HEK293 (cell line): ENCODE results near the gene SAP30.

ENCODE experiments used
- CTCF ChIA-PET: fragments of 350-600 bp; formaldehyde crosslinking; extraction: SDS; loops from one replicate; lab custom pipeline; 2021; ENCODE audit warnings: antibody characterized with exemption; lab: Yijun Ruan, JAX
- POLR2A ChIA-PET: fragments of 300-600 bp; formaldehyde crosslinking; extraction: SDS; loops from one replicate; lab custom pipeline; 2020; ENCODE audit warnings: antibody characterized with exemption, inconsistent platforms; lab: Yijun Ruan, JAX
- H3K27ac ChIP-seq: fragments of 200-500 bp; sonication (Bioruptor generic); 2 replicates; pipeline ENCODE4 v1.5.1; 2014; ENCODE audit warnings: low read depth, low read length, control low read depth, inconsistent platforms; ENCODE audit errors: extremely low read depth
- H3K36me3 ChIP-seq, 2 experiments: fragments of 200-500 bp in 1 of 2; sonication (Bioruptor generic) in 1 of 2; 1 replicate in 1 of 2; 2 replicates in 1 of 2; pipeline ENCODE4 v1.5.1; 2014 to 2017; ENCODE audit warnings: inconsistent platforms in 2 of 2, low read length in 2 of 2; ENCODE audit not compliant: control insufficient read depth in 2 of 2, insufficient read depth in 1 of 2
- H3K4me1 ChIP-seq: fragments of 200-500 bp; sonication (Bioruptor generic); 2 replicates; pipeline ENCODE4 v1.5.1; 2014; ENCODE audit warnings: mild to moderate bottlenecking, low read length, inconsistent platforms; ENCODE audit not compliant: control insufficient read depth, insufficient read depth
- H3K4me3 ChIP-seq: 2 replicates; pipeline ENCODE4 v1.5.1; 2011; ENCODE audit warnings: low read depth, mild to moderate bottlenecking, control low read depth, low read length, moderate library complexity
- H3K9me3 ChIP-seq: fragments of 200-500 bp; sonication (Bioruptor generic); 2 replicates; pipeline ENCODE4 v1.5.1; 2014; ENCODE audit warnings: low read depth, low read length, inconsistent platforms; ENCODE audit not compliant: control insufficient read depth, insufficient read depth
- BCL11A ChIP-seq: fragments of 450-650 bp; formaldehyde crosslinking; IDR thresholded peaks from 2 replicates; pipeline ENCODE4 v1.5.1; 2016; ENCODE audit warnings: low read depth, missing biosample characterization, missing genetic modification characterization
- GFI1B ChIP-seq: fragments of 450-650 bp; formaldehyde crosslinking; IDR thresholded peaks from 2 replicates; pipeline ENCODE4 v1.5.1; 2016; ENCODE audit warnings: missing biosample characterization, missing genetic modification characterization
- GLI2 ChIP-seq: fragments of 450-650 bp; formaldehyde crosslinking; IDR thresholded peaks from 2 replicates; pipeline ENCODE4; 2017; ENCODE audit warnings: missing biosample characterization, missing genetic modification characterization, low read depth, borderline replicate concordance
- KLF16 ChIP-seq: fragments of 450-650 bp; formaldehyde crosslinking; IDR thresholded peaks from 2 replicates; pipeline ENCODE4 v1.5.1; 2017; ENCODE audit warnings: missing biosample characterization, missing genetic modification characterization
- SP3 ChIP-seq: fragments of 450-650 bp; formaldehyde crosslinking; IDR thresholded peaks from 2 replicates; pipeline ENCODE4 v1.5.1; 2016; ENCODE audit warnings: missing biosample characterization, missing genetic modification characterization
- ZNF157 ChIP-seq: fragments of 450-650 bp; formaldehyde crosslinking; IDR thresholded peaks from 2 replicates; pipeline ENCODE4 v1.5.1; 2016; ENCODE audit warnings: missing biosample characterization, missing genetic modification characterization
- ZNF24 ChIP-seq: fragments of 450-650 bp; formaldehyde crosslinking; IDR thresholded peaks from 2 replicates; pipeline ENCODE4 v1.5.1; 2016; ENCODE audit warnings: missing biosample characterization, missing genetic modification characterization
- ZNF248 ChIP-seq: fragments of 450-650 bp; formaldehyde crosslinking; IDR thresholded peaks from 2 replicates; pipeline ENCODE4 v1.5.1; 2017; ENCODE audit warnings: missing biosample characterization, missing genetic modification characterization
- ZNF354C ChIP-seq: fragments of 450-650 bp; formaldehyde crosslinking; IDR thresholded peaks from 2 replicates; pipeline ENCODE4 v1.5.1; 2016; ENCODE audit warnings: missing biosample characterization, missing genetic modification characterization, low read depth, borderline replicate concordance
- ZNF366 ChIP-seq: fragments of 450-650 bp; formaldehyde crosslinking; conservative IDR thresholded peaks from 2 replicates; pipeline ENCODE4 v1.5.1; 2016; ENCODE audit warnings: missing biosample characterization, missing genetic modification characterization
- ZNF416 ChIP-seq: fragments of 450-650 bp; formaldehyde crosslinking; IDR thresholded peaks from 2 replicates; pipeline ENCODE4 v1.5.1; 2016; ENCODE audit warnings: missing biosample characterization, missing genetic modification characterization
- ZNF530 ChIP-seq: fragments of 450-650 bp; formaldehyde crosslinking; IDR thresholded peaks from 2 replicates; pipeline ENCODE4 v1.5.1; 2016; ENCODE audit warnings: low read depth, missing biosample characterization, missing genetic modification characterization
- ZNF626 ChIP-seq: fragments of 450-650 bp; sonication (Bioruptor Pico); formaldehyde crosslinking; IDR thresholded peaks from 2 replicates; pipeline ENCODE4 v1.5.1; 2018; ENCODE audit warnings: missing biosample characterization, missing genetic modification characterization, inconsistent platforms
- ZNF701 ChIP-seq: fragments of 450-650 bp; formaldehyde crosslinking; IDR thresholded peaks from 2 replicates; pipeline ENCODE4 v1.5.1; 2016; ENCODE audit warnings: missing biosample characterization, missing genetic modification characterization
- ZNF76 ChIP-seq: fragments of 450-650 bp; formaldehyde crosslinking; IDR thresholded peaks from 2 replicates; pipeline ENCODE4; 2016; ENCODE audit warnings: low read depth, missing biosample characterization, missing genetic modification characterization, borderline replicate concordance
- ZNF791 ChIP-seq: fragments of 450-650 bp; formaldehyde crosslinking; IDR thresholded peaks from 2 replicates; pipeline ENCODE4 v1.5.1; 2016; ENCODE audit warnings: missing biosample characterization, missing genetic modification characterization
- ZNF830 ChIP-seq: fragments of 450-650 bp; IDR thresholded peaks from 2 replicates; pipeline ENCODE4 v1.5.0; 2018; ENCODE audit warnings: missing biosample characterization, missing genetic modification characterization, low read depth, mild to moderate bottlenecking, moderate library complexity
- ZSCAN30 ChIP-seq: fragments of 450-650 bp; IDR thresholded peaks from 2 replicates; pipeline ENCODE4 v1.5.1; 2018; ENCODE audit warnings: missing biosample characterization, mild to moderate bottlenecking, missing genetic modification characterization, moderate library complexity
- TF ChIP-seq, protein P1 (sequence below): fragments of 450-650 bp; formaldehyde crosslinking; conservative IDR thresholded peaks from 2 replicates; pipeline ENCODE4 v1.5.1; 2016; ENCODE audit warnings: low read depth, missing biosample characterization, missing genetic modification characterization
- TF ChIP-seq, protein P2 (sequence below): fragments of 450-650 bp; formaldehyde crosslinking; IDR thresholded peaks from 2 replicates; pipeline ENCODE4 v1.5.1; 2016; ENCODE audit warnings: missing biosample characterization, missing genetic modification characterization
- TF ChIP-seq, protein P3 (sequence below): fragments of 450-650 bp; formaldehyde crosslinking; IDR thresholded peaks from 2 replicates; pipeline ENCODE4 v1.5.1; 2017; ENCODE audit warnings: missing biosample characterization, missing genetic modification characterization
- TF ChIP-seq, protein P4 (sequence below): fragments of 450-650 bp; formaldehyde crosslinking; IDR thresholded peaks from 2 replicates; pipeline ENCODE4 v1.5.1; 2016; ENCODE audit warnings: missing biosample characterization, missing genetic modification characterization

SAP30 gene

DNA sequence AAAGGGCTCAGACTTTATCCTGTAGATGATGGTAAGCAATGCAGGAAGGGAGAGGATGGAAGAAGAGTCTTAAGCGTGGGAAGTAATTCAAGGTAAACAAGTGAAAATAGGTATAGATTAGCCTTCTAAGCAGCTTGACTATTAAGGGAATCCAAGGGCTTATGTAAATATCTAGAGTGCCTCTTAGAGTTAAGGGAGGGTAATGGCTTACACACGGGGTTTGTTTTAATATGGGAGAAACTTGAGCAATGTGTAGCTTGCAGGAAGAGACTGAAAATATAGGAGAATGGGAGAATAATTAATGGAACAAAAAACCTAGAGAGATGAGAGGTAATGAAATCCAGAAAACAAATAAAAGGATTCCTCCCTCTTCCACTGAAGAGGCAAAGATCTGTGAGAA lies 12.8 kb upstream of the SAP30 start:
- H3K9me3 ChIP-seq, result no peaks in the 10 kb centered on the region
- no peaks in the 10 kb centered on the region for H3K4me1 ChIP-seq
- no peak overlapping the region for H3K4me3 ChIP-seq
- POLR2A ChIA-PET, result interaction anchor here (0.8 to 3.0 kb wide), 2 partner anchors 12 to 23 kb away, joined by 3 to 14 read pairs; partner anchors contain the start of gene HMGB2
- no peaks in the 10 kb centered on the region for H3K36me3 ChIP-seq
- H3K27ac ChIP-seq, result no peak overlapping the region
- CTCF ChIA-PET, result interaction anchor here (1.0 to 2.2 kb wide), 2 partner anchors 39 to 56 kb away, joined by 3 to 7 read pairs; no protein-coding TSS in a partner anchor
- no peak for TF ChIP-seq ZNF354C (tag by site-specific recombination)
- no peak for TF ChIP-seq ZNF76 (tag by site-specific recombination)
- TF ChIP-seq SP3 (tag by site-specific recombination), result no peak
- TF ChIP-seq GFI1B (tag by site-specific recombination), result no peak
- no peak for TF ChIP-seq ZSCAN30 (tag by site-specific recombination)
- TF ChIP-seq ZNF366 (tag by site-specific recombination), result no peak
- TF ChIP-seq ZNF791 (tag by site-specific recombination), result no peak
- no peak for TF ChIP-seq ZNF416 (tag by site-specific recombination)
- no peak for TF ChIP-seq BCL11A (tag by site-specific recombination)
- no peak for TF ChIP-seq ZNF157
- no peak for TF ChIP-seq ZNF626 (tag by site-specific recombination)
- TF ChIP-seq KLF16 (tag by site-specific recombination), result no peak
- TF ChIP-seq, protein P1, sequence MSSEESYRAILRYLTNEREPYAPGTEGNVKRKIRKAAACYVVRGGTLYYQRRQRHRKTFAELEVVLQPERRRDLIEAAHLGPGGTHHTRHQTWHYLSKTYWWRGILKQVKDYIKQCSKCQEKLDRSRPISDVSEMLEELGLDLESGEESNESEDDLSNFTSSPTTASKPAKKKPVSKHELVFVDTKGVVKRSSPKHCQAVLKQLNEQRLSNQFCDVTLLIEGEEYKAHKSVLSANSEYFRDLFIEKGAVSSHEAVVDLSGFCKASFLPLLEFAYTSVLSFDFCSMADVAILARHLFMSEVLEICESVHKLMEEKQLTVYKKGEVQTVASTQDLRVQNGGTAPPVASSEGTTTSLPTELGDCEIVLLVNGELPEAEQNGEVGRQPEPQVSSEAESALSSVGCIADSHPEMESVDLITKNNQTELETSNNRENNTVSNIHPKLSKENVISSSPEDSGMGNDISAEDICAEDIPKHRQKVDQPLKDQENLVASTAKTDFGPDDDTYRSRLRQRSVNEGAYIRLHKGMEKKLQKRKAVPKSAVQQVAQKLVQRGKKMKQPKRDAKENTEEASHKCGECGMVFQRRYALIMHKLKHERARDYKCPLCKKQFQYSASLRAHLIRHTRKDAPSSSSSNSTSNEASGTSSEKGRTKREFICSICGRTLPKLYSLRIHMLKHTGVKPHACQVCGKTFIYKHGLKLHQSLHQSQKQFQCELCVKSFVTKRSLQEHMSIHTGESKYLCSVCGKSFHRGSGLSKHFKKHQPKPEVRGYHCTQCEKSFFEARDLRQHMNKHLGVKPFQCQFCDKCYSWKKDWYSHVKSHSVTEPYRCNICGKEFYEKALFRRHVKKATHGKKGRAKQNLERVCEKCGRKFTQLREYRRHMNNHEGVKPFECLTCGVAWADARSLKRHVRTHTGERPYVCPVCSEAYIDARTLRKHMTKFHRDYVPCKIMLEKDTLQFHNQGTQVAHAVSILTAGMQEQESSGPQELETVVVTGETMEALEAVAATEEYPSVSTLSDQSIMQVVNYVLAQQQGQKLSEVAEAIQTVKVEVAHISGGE (tag by site-specific recombination), result no peak
- TF ChIP-seq, protein P2, sequence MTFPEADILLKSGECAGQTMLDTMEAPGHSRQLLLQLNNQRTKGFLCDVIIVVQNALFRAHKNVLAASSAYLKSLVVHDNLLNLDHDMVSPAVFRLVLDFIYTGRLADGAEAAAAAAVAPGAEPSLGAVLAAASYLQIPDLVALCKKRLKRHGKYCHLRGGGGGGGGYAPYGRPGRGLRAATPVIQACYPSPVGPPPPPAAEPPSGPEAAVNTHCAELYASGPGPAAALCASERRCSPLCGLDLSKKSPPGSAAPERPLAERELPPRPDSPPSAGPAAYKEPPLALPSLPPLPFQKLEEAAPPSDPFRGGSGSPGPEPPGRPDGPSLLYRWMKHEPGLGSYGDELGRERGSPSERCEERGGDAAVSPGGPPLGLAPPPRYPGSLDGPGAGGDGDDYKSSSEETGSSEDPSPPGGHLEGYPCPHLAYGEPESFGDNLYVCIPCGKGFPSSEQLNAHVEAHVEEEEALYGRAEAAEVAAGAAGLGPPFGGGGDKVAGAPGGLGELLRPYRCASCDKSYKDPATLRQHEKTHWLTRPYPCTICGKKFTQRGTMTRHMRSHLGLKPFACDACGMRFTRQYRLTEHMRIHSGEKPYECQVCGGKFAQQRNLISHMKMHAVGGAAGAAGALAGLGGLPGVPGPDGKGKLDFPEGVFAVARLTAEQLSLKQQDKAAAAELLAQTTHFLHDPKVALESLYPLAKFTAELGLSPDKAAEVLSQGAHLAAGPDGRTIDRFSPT (tag by site-specific recombination), result no peak
- no peak for TF ChIP-seq GLI2

DNA sequence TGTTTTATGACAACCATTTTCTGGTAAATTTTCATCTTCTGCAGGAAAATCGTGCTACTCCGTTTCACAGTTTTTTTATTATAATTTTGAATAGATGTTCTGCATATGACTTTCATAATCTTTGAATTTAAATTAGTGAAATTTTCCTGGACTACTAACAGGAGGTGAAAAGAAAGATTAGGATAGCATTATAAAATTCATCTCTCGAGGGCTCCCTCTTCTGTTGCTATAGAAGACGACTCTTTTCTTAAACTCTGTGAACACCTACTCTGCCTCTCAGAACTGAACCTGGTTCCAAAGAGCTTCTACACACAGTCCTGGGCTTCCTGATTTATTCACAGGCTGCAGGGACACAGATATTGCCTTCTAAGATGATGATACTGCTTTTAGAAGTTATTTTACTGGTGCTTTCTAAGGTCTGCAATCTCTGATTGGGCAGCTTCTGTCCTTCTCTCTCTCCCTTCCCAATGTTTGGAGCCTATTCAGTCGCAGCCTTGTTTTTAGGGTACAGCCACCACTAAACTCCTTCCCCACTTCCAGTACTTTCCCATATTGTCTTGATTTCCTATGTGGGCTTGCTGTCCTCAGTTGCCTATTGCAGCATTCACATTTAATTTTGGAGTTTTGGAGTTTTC lies 10.1 kb upstream of the SAP30 start:
- Histone ChIP-seq H3K4me3 (no peak overlapping the region), H3K27ac (no peak overlapping the region), H3K9me3 (no peaks in the 10 kb centered on the region), H3K36me3 (no peaks in the 10 kb centered on the region), H3K4me1 (no peaks in the 10 kb centered on the region)
- ChIA-PET POLR2A (interaction anchor here (1.3 kb wide), 1 partner anchor 26 kb away, joined by 6 read pairs; the partner anchor contains the start of gene HMGB2), CTCF (interaction anchor here (0.6 to 1.2 kb wide), 6 partner anchors 14 to 551 kb away, joined by 3 to 5 read pairs (median 3); no protein-coding TSS in a partner anchor)
- TF ChIP-seq ZNF248 (tag by site-specific recombination) (no peak), ZNF701 (tag by site-specific recombination) (no peak), ZNF530 (tag by site-specific recombination) (no peak), ZNF830 (no peak), ZNF24 (no peak)
- TF ChIP-seq, protein P3, sequence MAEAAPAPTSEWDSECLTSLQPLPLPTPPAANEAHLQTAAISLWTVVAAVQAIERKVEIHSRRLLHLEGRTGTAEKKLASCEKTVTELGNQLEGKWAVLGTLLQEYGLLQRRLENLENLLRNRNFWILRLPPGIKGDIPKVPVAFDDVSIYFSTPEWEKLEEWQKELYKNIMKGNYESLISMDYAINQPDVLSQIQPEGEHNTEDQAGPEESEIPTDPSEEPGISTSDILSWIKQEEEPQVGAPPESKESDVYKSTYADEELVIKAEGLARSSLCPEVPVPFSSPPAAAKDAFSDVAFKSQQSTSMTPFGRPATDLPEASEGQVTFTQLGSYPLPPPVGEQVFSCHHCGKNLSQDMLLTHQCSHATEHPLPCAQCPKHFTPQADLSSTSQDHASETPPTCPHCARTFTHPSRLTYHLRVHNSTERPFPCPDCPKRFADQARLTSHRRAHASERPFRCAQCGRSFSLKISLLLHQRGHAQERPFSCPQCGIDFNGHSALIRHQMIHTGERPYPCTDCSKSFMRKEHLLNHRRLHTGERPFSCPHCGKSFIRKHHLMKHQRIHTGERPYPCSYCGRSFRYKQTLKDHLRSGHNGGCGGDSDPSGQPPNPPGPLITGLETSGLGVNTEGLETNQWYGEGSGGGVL (tag by site-specific recombination), result no peak
- TF ChIP-seq, protein P4, sequence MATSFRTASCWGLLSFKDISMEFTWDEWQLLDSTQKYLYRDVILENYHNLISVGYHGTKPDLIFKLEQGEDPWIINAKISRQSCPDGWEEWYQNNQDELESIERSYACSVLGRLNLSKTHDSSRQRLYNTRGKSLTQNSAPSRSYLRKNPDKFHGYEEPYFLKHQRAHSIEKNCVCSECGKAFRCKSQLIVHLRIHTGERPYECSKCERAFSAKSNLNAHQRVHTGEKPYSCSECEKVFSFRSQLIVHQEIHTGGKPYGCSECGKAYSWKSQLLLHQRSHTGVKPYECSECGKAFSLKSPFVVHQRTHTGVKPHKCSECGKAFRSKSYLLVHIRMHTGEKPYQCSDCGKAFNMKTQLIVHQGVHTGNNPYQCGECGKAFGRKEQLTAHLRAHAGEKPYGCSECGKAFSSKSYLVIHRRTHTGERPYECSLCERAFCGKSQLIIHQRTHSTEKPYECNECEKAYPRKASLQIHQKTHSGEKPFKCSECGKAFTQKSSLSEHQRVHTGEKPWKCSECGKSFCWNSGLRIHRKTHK (tag by site-specific recombination), result no peak
